Mammary epithelial cell (primary cell): ENCODE results near the gene CDH12.

Source experiments
- CTCF ChIP-seq, 2 donors: IDR thresholded peaks in 1 of 2; conservative IDR thresholded peaks in 1 of 2; 2 replicates each; pipeline ENCODE4 v1.5.1; 2011 to 2012; ENCODE audit warnings: inconsistent platforms in 2 of 2, low read length in 2 of 2, mild to moderate bottlenecking in 2 of 2, control low read depth in 1 of 2, low read depth in 1 of 2; ENCODE audit not compliant: insufficient read depth in 1 of 2; ENCODE audit errors: extremely low read depth in 1 of 2
- EZH2 ChIP-seq: IDR thresholded peaks from 2 replicates; pipeline ENCODE4 v1.6.1; 2012; ENCODE audit warnings: low read length, inconsistent platforms, borderline replicate concordance

- no peak for TF ChIP-seq EZH2
- no peak for TF ChIP-seq CTCF (conservative IDR thresholded peaks at IDR 0.05 in 1 of 2, IDR thresholded peaks at IDR 0.05 in 1 of 2; ENCODE audit: extremely low read depth in 1 of 2, insufficient read depth in 1 of 2, low read depth in 1 of 2, low read length in 2 of 2)
Measured at GRCh38 chr5:22411554-22412349, 441.4 kb downstream of the CDH12 start.
